Mammary epithelial cell (primary cell): Measurements from ENCODE around the gene VPS51.

ENCODE experiments used
- EZH2 ChIP-seq: IDR thresholded peaks from 2 replicates; pipeline ENCODE4 v1.6.1; 2012; ENCODE audit warnings: low read length, inconsistent platforms, borderline replicate concordance
- TF ChIP-seq, protein P1 (sequence below), 2 donors: IDR thresholded peaks in 1 of 2; conservative IDR thresholded peaks in 1 of 2; 2 replicates each; pipeline ENCODE4 v1.5.1; 2011 to 2012; ENCODE audit warnings: inconsistent platforms in 2 of 2, low read length in 2 of 2, mild to moderate bottlenecking in 2 of 2, control low read depth in 1 of 2, low read depth in 1 of 2; ENCODE audit not compliant: insufficient read depth in 1 of 2; ENCODE audit errors: extremely low read depth in 1 of 2

DNA sequence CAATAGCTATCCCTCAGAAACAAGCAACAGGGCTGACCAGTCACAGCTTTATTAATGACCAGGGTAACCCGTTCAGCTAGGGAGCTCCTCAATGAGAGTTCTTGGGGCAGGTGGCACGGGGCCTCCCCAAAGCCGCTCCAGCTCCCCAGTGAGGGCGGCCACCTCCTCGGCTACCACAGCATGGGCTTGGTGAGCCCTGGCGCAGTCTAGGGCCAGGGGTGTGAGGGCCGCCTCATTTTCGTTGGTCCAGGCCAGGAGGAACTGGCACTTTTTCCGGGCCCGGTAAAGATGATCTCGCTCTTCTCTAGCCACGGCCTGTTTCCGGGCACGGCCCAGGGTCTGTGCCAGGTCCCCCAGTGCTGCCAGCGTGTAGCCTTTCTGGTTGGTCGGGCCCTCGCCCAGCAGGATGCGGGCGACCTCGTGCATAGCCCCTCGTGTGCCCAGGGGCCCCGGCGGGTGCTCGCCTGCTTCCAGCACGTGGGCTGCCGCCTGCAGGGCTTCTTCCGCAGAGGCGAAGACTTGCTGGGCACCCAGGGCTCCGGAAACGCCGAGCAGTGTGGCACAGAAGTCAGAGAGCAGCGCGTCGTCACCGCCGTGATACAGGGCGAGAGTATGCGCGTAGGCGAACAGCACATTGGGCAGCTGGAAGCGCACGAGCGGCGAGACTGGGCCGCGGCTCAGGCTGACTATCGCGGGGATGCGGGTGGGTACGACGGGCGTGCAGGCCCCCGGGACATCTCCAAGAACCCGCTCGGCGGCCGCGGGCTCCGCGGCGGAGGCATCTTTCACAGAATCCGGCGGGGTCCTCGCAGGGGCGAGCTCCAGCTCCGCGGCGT lies 20.6 kb downstream of the VPS51 start:
- TF ChIP-seq, protein P1, sequence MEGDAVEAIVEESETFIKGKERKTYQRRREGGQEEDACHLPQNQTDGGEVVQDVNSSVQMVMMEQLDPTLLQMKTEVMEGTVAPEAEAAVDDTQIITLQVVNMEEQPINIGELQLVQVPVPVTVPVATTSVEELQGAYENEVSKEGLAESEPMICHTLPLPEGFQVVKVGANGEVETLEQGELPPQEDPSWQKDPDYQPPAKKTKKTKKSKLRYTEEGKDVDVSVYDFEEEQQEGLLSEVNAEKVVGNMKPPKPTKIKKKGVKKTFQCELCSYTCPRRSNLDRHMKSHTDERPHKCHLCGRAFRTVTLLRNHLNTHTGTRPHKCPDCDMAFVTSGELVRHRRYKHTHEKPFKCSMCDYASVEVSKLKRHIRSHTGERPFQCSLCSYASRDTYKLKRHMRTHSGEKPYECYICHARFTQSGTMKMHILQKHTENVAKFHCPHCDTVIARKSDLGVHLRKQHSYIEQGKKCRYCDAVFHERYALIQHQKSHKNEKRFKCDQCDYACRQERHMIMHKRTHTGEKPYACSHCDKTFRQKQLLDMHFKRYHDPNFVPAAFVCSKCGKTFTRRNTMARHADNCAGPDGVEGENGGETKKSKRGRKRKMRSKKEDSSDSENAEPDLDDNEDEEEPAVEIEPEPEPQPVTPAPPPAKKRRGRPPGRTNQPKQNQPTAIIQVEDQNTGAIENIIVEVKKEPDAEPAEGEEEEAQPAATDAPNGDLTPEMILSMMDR (conservative IDR thresholded peaks at IDR 0.05 in 1 of 2, IDR thresholded peaks at IDR 0.05 in 1 of 2; ENCODE audit: extremely low read depth in 1 of 2, insufficient read depth in 1 of 2, low read depth in 1 of 2, low read length in 2 of 2), result no peak
- no peak for TF ChIP-seq EZH2
